ENCODE measurements around the gene NFKBIZ. TPM values are rescaled to one million over a fixed set of nuclear protein-coding genes. Genes with fewer than 3 reads are reported as not detected.

The NFKBIZ gene, protein sequence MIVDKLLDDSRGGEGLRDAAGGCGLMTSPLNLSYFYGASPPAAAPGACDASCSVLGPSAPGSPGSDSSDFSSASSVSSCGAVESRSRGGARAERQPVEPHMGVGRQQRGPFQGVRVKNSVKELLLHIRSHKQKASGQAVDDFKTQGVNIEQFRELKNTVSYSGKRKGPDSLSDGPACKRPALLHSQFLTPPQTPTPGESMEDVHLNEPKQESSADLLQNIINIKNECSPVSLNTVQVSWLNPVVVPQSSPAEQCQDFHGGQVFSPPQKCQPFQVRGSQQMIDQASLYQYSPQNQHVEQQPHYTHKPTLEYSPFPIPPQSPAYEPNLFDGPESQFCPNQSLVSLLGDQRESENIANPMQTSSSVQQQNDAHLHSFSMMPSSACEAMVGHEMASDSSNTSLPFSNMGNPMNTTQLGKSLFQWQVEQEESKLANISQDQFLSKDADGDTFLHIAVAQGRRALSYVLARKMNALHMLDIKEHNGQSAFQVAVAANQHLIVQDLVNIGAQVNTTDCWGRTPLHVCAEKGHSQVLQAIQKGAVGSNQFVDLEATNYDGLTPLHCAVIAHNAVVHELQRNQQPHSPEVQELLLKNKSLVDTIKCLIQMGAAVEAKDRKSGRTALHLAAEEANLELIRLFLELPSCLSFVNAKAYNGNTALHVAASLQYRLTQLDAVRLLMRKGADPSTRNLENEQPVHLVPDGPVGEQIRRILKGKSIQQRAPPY
- total RNA-seq: 100 to 1,000 TPM in 1 of 2 donors, 10 to 100 TPM in 1; 77.4 to 103 TPM
- long read RNA-seq, donor 1, partial matches to known transcripts: 1 of 10 reads
- long read RNA-seq, donor 1, other reads (novel, unspliced or antisense): 5 of 10 reads
- long read RNA-seq, donor 2, transcript NFKBIZ-202 (12 exons, 3,923 nt): major isoform, 18 of 37 reads
- long read RNA-seq, donor 2, partial matches to known transcripts: 13 of 37 reads
- long read RNA-seq, donor 2, other reads (novel, unspliced or antisense): 6 of 37 reads

- DNase-seq (ENCODE audit: low spot score): peak; percentile 99
- intact Hi-C loops (cut with DNase I): no loop called here
These were observed at the start of gene NFKBIZ for GRCh38 chr3:101848754-101849713. NFKBIZ (plus strand) TSS chr3:101849514; CDS start chr3:101849629, 115 bp downstream.

- DNase-seq (ENCODE audit: low spot score): no peak
- intact Hi-C loops (cut with DNase I): no loop called here
These were observed 48.1 kb upstream of the NFKBIZ start for GRCh38 chr3:101801174-101801573.

DNA sequence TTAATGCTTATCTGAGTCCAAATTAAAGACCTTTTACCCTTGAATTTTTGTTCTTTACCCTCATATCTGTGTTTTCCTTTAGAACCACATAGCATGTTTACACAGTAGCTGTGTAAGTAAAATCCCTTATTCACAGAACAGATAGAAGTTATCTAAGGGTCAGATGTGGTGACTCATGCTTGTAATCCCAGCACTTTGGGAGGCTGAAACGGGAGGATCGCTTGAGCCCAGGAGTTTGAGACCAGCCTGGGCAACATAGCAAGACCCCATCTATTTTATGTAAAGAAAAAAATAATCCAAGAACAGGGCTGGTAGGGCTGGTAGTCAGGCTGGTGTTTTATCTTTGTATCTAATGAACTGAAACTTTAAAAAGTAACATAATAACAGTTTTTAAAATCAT, 47.1 kb upstream of the NFKBIZ start:
- no peak for DNase-seq (ENCODE audit: low spot score)
- intact Hi-C loops (cut with DNase I): no loop called here

- intact Hi-C loops (cut with DNase I): no loop called here
- no peak for DNase-seq (ENCODE audit: low spot score)
These were observed 46.0 kb upstream of the NFKBIZ start for GRCh38 chr3:101803173-101803782.

DNA sequence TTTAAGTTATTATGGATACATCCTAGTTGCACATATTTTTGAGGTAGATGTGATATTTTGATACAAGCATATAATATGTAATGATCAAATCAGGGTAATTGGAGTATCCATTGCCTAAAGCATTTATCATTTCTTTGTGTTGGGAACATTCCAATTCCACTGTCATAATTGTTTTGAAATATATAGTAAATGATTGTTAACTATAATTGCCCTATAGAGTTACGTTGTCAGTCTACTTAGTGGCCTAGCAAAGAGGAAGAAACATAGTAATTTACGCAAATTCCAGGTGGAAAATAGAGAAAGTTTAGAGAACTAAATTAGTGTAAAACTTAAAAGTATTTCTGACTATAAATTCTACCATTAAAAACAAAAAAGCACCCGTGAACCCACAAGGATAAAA, 45.4 kb upstream of the NFKBIZ start:
- DNase-seq (ENCODE audit: low spot score): no peak
- intact Hi-C loops (cut with DNase I): no loop called here

DNA sequence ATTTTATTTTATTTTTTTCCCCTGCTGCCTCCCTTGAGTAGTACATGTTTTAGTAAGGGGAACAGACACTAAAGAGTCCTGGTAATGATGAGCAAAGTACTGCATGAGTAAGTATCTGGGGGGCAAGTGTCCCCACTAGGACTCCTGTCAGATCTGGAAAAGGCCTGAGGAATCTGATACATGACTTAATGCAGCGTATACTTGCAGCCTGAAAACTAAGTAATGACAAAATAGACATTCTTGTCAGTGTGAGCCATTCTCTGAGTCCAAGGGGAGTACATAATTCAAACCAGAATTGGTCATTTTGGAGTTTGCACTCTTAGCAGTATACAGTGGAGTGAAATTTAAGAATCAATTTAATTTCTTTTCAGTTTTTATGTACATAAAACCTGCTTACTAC, 42.8 kb upstream of the NFKBIZ start:
- intact Hi-C loops (cut with DNase I): loop anchor here in 1 of 2 donors (5.0 kb wide), 1 partner anchor 726 kb away; no protein-coding TSS in a partner anchor
- DNase-seq (ENCODE audit: low spot score): no peak

- no peak for DNase-seq (ENCODE audit: low spot score)
- intact Hi-C loops (cut with DNase I): loop anchor here in 1 of 2 donors (5.0 kb wide), 1 partner anchor 724 kb away; no protein-coding TSS in a partner anchor
These were observed 41.4 kb upstream of the NFKBIZ start for GRCh38 chr3:101807888-101808287.

GRCh38 chr3:101809178-101810021, 39.9 kb upstream of the NFKBIZ start:
- intact Hi-C loops (cut with DNase I): loop anchor here (5.0 kb wide), 3 partner anchors 413 to 723 kb away; no protein-coding TSS in a partner anchor
- DNase-seq (ENCODE audit: low spot score): no peak

- intact Hi-C loops (cut with DNase I): loop anchor here (5.0 kb wide), 2 partner anchors 412 to 417 kb away; no protein-coding TSS in a partner anchor
- no peak for DNase-seq (ENCODE audit: low spot score)
These were observed 39.3 kb upstream of the NFKBIZ start for GRCh38 chr3:101810022-101810418.

GRCh38 chr3:101811875-101812274, 37.4 kb upstream of the NFKBIZ start:
- no peak for DNase-seq (ENCODE audit: low spot score)
- intact Hi-C loops (cut with DNase I): loop anchor here (5.0 kb wide), 2 partner anchors 410 to 415 kb away; no protein-coding TSS in a partner anchor

DNA sequence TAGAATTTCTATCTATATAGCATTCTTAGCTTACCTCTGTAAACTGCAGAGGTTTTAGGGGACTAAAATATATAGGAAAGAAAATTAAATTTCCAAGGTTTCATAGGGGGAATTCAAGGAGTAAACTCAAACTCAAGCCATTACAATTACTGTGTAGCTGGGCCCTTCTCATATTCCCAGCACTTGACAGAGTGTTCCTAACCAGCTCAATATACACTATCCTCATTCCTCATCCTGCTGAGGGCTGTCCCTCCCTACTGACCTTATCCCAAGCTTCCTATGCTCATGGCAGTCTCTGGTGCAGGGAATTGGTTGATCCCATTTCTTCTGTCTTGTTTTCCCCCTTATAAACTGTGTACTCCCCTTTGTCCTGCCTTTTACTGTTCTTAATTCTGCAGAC, 36.4 kb upstream of the NFKBIZ start:
- no peak for DNase-seq (ENCODE audit: low spot score)
- intact Hi-C loops (cut with DNase I): loop anchor here (5.0 kb wide), 2 partner anchors 409 to 414 kb away; no protein-coding TSS in a partner anchor

DNA sequence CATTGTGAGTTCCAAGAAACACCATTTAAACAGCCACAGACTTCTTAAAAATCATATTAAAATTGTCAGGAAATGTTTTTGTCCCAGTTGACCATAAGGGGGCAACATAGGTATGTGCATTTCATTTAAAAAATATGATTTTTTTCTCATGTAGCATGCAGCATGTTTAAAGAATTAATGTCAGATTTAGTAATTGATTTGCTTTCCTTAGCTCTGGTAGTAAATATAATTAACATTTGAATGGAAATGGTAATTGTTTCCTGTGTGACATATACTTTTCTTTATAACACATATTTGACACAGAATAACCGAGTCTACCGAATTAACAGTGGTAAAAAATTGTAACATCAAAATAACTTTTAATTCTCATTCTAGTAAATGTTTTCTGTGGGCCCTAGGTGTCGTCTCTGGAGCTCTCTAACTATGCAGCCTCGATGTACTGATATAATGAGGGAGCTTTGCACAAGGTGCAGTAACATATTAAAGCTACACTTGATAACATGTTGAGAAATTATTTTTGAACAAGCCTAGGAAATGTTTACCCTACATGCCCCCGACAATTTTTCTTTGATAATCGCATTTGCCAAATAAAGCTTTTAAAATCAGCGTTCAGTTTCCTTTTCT, 35.4 kb upstream of the NFKBIZ start:
- DNase-seq (ENCODE audit: low spot score): no peak
- intact Hi-C loops (cut with DNase I): loop anchor here (5.0 kb wide), 2 partner anchors 408 to 413 kb away; no protein-coding TSS in a partner anchor

DNA sequence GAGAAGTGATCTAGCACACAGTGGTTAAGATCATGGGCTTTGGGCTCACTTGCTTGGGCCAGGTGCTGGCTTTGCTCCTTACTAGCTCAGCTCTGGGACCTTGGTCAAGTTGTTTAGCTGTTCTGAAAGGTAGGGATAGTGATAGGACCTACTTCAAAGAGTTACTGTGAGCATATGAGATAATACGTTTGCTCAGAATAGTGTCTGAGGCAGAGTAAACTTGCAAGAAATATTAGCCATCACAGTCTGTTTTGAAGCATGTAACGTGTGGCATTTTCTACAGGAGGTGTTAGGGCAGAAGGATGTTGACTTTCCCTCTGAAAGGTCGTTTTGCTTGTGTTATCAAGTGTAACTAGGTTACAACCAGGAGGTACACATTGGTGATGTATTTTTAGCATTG, 34.5 kb upstream of the NFKBIZ start:
- intact Hi-C loops (cut with DNase I): loop anchor here (5.0 kb wide), 2 partner anchors 407 to 412 kb away; no protein-coding TSS in a partner anchor
- DNase-seq (ENCODE audit: low spot score): no peak

DNA sequence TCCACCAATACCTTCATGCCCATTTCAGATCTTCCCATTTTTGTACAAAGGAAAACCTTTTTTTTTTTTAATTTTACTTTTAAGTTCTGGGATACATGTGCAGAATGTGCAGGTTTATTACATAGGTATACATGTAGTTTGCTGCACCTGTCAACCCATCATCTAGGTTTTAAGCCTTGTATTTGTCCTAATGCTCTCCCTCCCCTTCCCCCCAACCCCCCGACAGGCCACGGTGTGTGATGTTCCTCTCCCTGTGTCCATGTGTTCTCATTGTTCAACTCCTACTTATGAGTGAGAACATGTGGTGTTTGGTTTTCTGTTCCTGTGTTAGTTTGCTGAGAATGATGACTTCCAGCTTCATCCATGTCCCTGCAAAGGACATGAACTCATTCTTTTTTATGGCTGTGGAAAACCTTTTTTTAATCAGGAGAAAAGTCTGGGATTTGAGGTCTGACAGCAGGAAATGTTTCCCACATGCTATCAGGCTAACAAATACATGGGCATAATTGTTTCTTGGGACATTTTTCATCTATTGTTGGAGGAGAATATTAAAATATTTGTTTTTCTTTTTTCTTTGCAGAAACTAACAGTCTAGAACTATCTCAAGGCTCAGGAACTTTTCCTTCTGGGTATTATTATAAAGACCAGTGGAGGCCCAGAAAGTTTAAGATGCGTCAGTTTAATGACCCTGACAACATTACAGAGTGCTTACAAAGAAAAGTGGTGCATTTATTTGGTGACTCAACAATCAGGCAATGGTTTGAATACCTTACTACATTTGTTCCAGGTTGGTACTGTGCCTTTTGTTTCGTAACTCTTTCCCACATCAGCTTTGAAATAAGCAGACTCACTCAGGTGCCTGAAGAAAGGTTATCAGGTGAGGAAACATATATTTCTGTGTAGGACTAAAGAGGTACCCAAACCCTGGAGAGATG, 32.8 kb upstream of the NFKBIZ start:
- intact Hi-C loops (cut with DNase I): no loop called here

GRCh38 chr3:101817992-101818391, 31.3 kb upstream of the NFKBIZ start:
- no peak for DNase-seq (ENCODE audit: low spot score)
- intact Hi-C loops (cut with DNase I): no loop called here

More for the DNA sequence above, 32.8 kb upstream of the NFKBIZ start:
- DNase-seq (ENCODE audit: low spot score): no peak
